Common myeloid progenitor, CD34-positive (primary cell): ENCODE measurements around the gene ARRB1.

Source experiments
- CTCF ChIA-PET: fragments of 350-600 bp; sonication (Branson Sonifier 250); formaldehyde crosslinking; loops from one replicate; lab custom pipeline; 2021; ENCODE audit warnings: antibody characterized with exemption; lab: Charles Lee
- POLR2A ChIA-PET: fragments of 350-600 bp; sonication (Branson Sonifier 250); formaldehyde crosslinking; loops from one replicate; lab custom pipeline; 2021; ENCODE audit warnings: antibody characterized with exemption; lab: Charles Lee
- DNase-seq, 3 donors: peaks; one replicate each; pipeline versions ENCODE4 v3.0.0 to v3.0.0-alpha.2; 2013
- H3K27ac ChIP-seq, 2 experiments: 1 replicate in 1 of 2; 2 replicates in 1 of 2; pipeline ENCODE4 v1.7.0; 2013; ENCODE audit warnings: inconsistent platforms in 2 of 2, low read length in 2 of 2, mild to moderate bottlenecking in 2 of 2, low read depth in 1 of 2, moderate library complexity in 1 of 2; ENCODE audit not compliant: severe bottlenecking in 2 of 2, insufficient read depth in 1 of 2, poor library complexity in 1 of 2
- H3K27me3 ChIP-seq, 5 experiments: replicated peaks in 2 of 5; 1 replicate in 3 of 5; 2 replicates in 2 of 5; pipeline versions ENCODE4 v1.6.1 to v1.7.0; 2013; ENCODE audit warnings: low read length in 4 of 5, mild to moderate bottlenecking in 2 of 5, moderate library complexity in 2 of 5, inconsistent platforms in 1 of 5; ENCODE audit not compliant: insufficient read depth in 5 of 5, control insufficient read depth in 4 of 5
- H3K36me3 ChIP-seq, 4 experiments: 1 replicate in 2 of 4; 2 replicates in 2 of 4; pipeline versions ENCODE4 v1.6.1 to v1.7.0; 2013; ENCODE audit warnings: low read length in 3 of 4, control low read depth in 1 of 4, mild to moderate bottlenecking in 1 of 4; ENCODE audit not compliant: control insufficient read depth in 4 of 4, insufficient read depth in 4 of 4
- H3K4me1 ChIP-seq, 4 experiments: 1 replicate in 3 of 4; 2 replicates in 1 of 4; pipeline versions ENCODE4 v1.6.1 to v1.7.1; 2013; ENCODE audit warnings: low read length in 3 of 4, mild to moderate bottlenecking in 3 of 4, control low read depth in 1 of 4, inconsistent platforms in 1 of 4, moderate library complexity in 1 of 4; ENCODE audit not compliant: control insufficient read depth in 4 of 4, insufficient read depth in 4 of 4; ENCODE audit errors: control extremely low read depth in 1 of 4
- H3K4me3 ChIP-seq, 7 experiments: 1 replicate in 4 of 7; 2 replicates in 3 of 7; pipeline versions ENCODE4 v1.5.1 to v1.7.0; 2013; ENCODE audit warnings: mild to moderate bottlenecking in 7 of 7, low read length in 6 of 7, moderate library complexity in 6 of 7, inconsistent platforms in 2 of 7, low read depth in 2 of 7, control low read depth in 1 of 7; ENCODE audit not compliant: insufficient read depth in 4 of 7, control insufficient read depth in 1 of 7; ENCODE audit errors: extremely low read depth in 1 of 7
- H3K9me3 ChIP-seq, 5 experiments: 1 replicate in 4 of 5; 2 replicates in 1 of 5; pipeline versions ENCODE4 v1.6.1 to v1.7.1; 2013; ENCODE audit warnings: low read length in 4 of 5, mild to moderate bottlenecking in 2 of 5, inconsistent platforms in 1 of 5, low read depth in 1 of 5, moderate library complexity in 1 of 5; ENCODE audit not compliant: control insufficient read depth in 4 of 5, insufficient read depth in 2 of 5; ENCODE audit errors: control extremely low read depth in 1 of 5
- WGBS: methylation state at CpG from one replicate; pipeline ENCODE4 v1.1.5; 2013; ENCODE audit not compliant: insufficient coverage; 5-methylcytosine and 5-hydroxymethylcytosine counted together

The ARRB1 gene

DNA sequence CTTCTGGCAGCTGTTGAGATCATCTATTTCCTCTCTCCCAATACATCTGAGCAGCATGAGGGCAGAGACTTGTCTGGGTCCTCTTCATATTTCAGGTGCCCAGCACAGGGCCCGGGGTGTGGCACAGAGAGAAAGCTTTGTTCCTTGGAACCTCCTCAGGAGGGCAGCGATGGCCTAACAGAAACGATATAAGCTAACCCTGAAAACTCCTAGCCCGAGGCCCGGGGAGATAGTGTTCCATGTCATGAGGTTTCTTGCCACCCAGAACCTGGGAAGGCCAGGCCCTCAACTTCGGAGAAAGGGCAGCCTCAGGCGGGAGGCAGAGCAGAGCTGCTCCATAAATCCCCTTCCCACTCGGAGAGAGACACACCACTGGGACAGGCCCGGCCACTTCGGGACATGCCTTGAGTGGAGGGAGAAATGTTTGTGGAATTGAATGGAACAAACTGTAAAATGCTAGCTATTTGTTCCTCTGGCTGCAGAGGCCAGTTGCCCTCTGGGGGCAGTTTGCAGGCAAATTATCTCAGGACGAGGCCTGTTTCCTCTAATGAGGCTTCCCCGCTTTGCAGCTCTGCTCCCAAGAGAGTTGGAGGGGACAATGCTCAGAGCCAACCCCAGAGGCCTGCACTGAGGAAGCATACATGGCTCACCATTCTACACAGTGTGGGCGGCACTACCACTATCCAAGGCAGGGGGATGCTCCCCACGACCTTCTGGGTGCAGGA is 11.6 kb downstream of the ARRB1 start:
- 11% methylated on average over 11 of the region's 14 CpGs for WGBS
- Histone ChIP-seq H3K9me3 (no peaks in the 10 kb centered on the region), H3K4me1 (peaks cover 39 to 100% (median 98%) of the 10 kb centered on the region in 4 experiments), H3K27ac (peak overlapping the region; percentile 74 to 85), H3K4me3 (peak overlapping the region in 6 of 7 experiments; percentile 29 to 66 (median 50)), H3K27me3 (no peaks in the 10 kb centered on the region), H3K36me3 (peaks cover 0 to 64% (median under 1%) of the 10 kb centered on the region in 4 experiments)
- ChIA-PET CTCF (interaction anchor here (0.7 to 21.7 kb wide), 19 partner anchors 9 to 214 kb away, joined by 3 to 455 read pairs (median 5); partner anchors contain the start of gene ARRB1), POLR2A (interaction anchor here (1.5 to 2.3 kb wide), 4 partner anchors 10 to 43 kb away, joined by 4 to 27 read pairs (median 8); partner anchors contain the start of gene ARRB1)
- peak in 2 of 3 donors; percentile 74 to 75 for DNase-seq

DNA sequence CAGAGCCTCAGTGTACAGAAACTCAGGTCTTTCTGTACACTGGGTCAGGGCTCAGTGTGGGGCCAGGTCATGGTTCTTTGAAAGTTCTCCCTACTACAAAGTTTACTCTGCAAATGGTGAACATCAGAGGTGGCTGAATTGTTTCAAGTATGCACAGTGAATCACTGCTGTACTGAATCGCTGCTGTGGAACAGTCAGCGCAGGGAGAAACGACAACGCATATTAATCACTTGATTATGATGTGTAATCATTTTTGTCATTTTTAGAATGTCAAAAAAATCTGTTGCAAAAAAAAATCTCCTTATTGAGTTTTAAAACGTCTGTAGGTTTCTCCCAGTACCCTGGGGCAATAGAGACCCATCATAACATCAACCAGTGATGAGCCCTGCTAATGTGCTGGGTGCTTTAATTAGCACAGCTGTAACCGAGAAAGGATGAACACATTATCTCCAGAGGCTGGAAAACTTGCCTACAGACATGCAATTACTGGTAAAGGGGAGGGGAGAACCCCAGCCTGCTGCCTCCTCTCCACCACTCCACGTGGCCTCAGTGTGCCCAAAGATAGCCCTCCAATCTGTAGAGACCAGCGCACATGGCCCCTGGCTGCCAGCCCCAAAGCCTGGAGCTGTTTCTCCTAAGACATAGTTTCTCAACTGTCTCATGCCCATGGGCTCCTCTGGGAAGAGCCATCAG is 12.8 kb downstream of the ARRB1 start:
- ChIA-PET POLR2A (interaction anchor here (2.3 kb wide), 1 partner anchor 44 kb away, joined by 8 read pairs; no protein-coding TSS in a partner anchor), CTCF (interaction anchor here (0.9 to 21.7 kb wide), 11 partner anchors 8 to 62 kb away, joined by 3 to 455 read pairs (median 6); partner anchors contain the start of gene ARRB1)
- no peaks in the 10 kb centered on the region for H3K9me3 ChIP-seq
- H3K27ac ChIP-seq, result peak overlapping the region; percentile 74 to 85
- 68% methylated on average over 6 of the region's 8 CpGs for WGBS
- no peak for DNase-seq
- H3K4me1 ChIP-seq, result peaks cover 37 to 100% (median 99%) of the 10 kb centered on the region in 4 experiments
- H3K36me3 ChIP-seq, result peaks cover 0 to 63% (median 0%) of the 10 kb centered on the region in 4 experiments
- H3K4me3 ChIP-seq, result peak overlapping the region in 3 of 7 experiments; percentile 14 to 66 (median 29)
- H3K27me3 ChIP-seq, result no peaks in the 10 kb centered on the region

DNA sequence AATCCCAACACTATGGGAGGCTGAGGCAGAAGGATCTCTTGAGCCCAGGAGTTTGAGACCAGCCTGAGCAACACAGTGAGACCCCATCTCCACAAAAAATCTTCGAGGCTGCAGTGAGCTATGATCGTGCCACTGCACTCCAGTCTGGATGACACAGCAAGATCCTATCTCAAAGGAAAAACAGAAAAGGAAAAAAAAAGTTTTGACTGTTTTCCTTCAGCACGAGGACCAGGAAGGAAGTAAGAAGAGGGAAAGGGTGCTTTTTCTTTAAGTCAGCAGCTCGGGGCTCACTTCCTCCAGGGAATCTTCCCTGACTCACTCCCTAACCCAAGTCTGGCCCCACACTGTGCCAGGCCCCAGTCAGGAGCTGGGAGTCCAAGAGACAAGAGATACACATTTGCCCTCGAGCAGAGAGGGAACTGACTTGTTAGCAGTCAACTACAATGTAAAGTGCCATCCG is 14.2 kb downstream of the ARRB1 start:
- ChIA-PET POLR2A (no interaction called here), CTCF (interaction anchor here (1.8 to 21.7 kb wide), 6 partner anchors 11 to 61 kb away, joined by 5 to 455 read pairs (median 7); partner anchors contain the start of gene ARRB1)
- Histone ChIP-seq H3K36me3 (peaks cover 0 to 59% (median 0%) of the 10 kb centered on the region in 4 experiments), H3K27ac (peak overlapping the region in 1 of 2 experiments; percentile 85), H3K9me3 (no peaks in the 10 kb centered on the region), H3K4me1 (peaks cover 31 to 95% (median 89%) of the 10 kb centered on the region in 4 experiments), H3K27me3 (no peaks in the 10 kb centered on the region), H3K4me3 (peak overlapping the region in 2 of 7 experiments; percentile 6 to 14)
- 4% methylated on average over 5 of the region's 6 CpGs for WGBS
- DNase-seq, result peak in 2 of 3 donors; percentile 56 to 60

DNA sequence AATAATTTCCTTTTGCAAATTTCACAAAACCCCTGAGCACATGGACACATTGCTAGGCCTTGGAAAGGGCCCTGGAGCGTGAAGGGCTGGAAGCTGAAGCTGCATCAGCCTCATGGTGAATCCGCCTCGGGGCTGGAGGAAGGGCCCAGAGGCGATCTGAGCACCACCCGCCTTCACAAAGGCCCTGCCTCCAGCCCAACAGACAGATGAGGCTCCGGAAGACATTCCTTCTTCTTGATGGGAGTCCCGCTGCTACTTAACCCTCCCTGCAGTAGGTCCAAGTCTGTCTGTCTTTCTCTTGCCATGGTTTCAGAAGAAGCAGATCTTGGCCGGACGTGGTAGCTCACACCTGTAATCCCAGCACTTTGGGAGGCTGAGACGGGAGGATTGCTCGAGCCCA is 16.5 kb downstream of the ARRB1 start:
- POLR2A ChIA-PET, result no interaction called here
- WGBS, result 78% methylated on average over 6 of the region's 11 CpGs
- Histone ChIP-seq H3K27me3 (no peaks in the 10 kb centered on the region), H3K36me3 (peaks cover 0 to 58% (median 0%) of the 10 kb centered on the region in 4 experiments), H3K9me3 (no peaks in the 10 kb centered on the region), H3K4me1 (peaks cover 22 to 89% (median 80%) of the 10 kb centered on the region in 4 experiments), H3K4me3 (no peak overlapping the region), H3K27ac (peak overlapping the region; percentile 40 to 85)
- CTCF ChIA-PET, result interaction anchor here (1.1 to 21.7 kb wide), 4 partner anchors 12 to 49 kb away, joined by 3 to 455 read pairs (median 4); partner anchors contain the start of gene ARRB1
- DNase-seq, result no peak

DNA sequence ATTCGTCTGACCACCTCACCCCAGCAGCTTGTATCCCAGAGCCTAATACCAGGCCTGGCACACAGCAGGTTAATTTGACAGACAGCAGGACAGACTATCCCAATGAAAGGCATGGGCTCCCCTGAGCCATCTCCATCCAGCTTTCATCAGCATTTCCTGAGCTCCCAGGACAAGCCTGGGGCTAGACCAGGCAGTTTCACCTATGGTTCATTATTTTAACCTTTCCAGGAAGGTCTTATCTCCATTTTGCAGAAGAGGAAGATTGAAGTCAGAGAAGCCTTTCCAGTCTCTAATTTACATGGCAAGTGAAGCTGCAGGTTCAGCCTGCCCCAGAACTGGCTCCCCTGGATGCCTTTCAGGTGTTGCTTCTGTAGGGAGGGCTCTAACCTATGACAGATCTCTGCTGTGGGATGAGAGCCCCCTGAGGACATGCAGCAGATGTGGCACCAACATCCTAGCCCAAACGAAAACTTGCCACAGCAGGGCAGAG is 17.0 kb downstream of the ARRB1 start:
- H3K27ac ChIP-seq, result peak overlapping the region; percentile 40 to 85
- H3K4me1 ChIP-seq, result peaks cover 22 to 89% (median 80%) of the 10 kb centered on the region in 4 experiments
- CTCF ChIA-PET, result interaction anchor here (1.1 to 21.7 kb wide), 5 partner anchors 7 to 49 kb away, joined by 3 to 455 read pairs (median 4); partner anchors contain the start of gene ARRB1

DNA sequence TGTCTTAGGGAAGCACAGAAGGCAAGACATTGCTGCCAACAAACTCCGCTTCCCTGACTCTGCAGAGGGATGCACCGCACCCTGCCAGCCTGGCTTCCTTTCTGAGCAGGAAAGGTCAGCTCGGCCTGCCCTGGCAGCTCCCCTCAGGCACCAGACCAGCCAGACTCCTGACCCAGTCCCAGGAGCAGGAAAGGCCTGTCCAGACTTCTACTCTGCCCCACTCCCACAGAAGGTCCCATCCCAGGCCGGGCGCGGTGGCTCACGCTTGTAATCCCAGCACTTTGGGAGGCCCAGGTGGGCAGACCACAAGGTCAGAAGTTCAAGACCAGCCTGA is 17.7 kb downstream of the ARRB1 start:
- Histone ChIP-seq H3K27me3 (no peaks in the 10 kb centered on the region), H3K4me1 (peaks cover 15 to 88% (median 79%) of the 10 kb centered on the region in 4 experiments), H3K27ac (peak overlapping the region in 1 of 2 experiments; percentile 85), H3K36me3 (peaks cover 0 to 49% (median 0%) of the 10 kb centered on the region in 4 experiments), H3K9me3 (no peaks in the 10 kb centered on the region), H3K4me3 (no peak overlapping the region)
- WGBS, result 99% methylated on average over 7 of the region's 7 CpGs
- POLR2A ChIA-PET, result interaction anchor here (0.8 kb wide), 1 partner anchor 10 kb away, joined by 3 read pairs; no protein-coding TSS in a partner anchor
- no peak for DNase-seq
- CTCF ChIA-PET, result interaction anchor here (1.1 to 21.7 kb wide), 3 partner anchors 7 to 50 kb away, joined by 4 to 455 read pairs (median 57); partner anchors contain the start of gene ARRB1

More for the DNA sequence above, 17.0 kb downstream of the ARRB1 start:
- peaks cover 0 to 56% (median 0%) of the 10 kb centered on the region in 4 experiments for H3K36me3 ChIP-seq
- WGBS, result 93% methylated on average over 2 of the region's 2 CpGs
- H3K4me3 ChIP-seq, result no peak overlapping the region
- no peaks in the 10 kb centered on the region for H3K9me3 ChIP-seq
- H3K27me3 ChIP-seq, result no peaks in the 10 kb centered on the region
- DNase-seq, result no peak
- POLR2A ChIA-PET, result interaction anchor here (0.8 kb wide), 1 partner anchor 9 kb away, joined by 3 read pairs; no protein-coding TSS in a partner anchor
